ENCODE results near the gene BASP1. TPM values are rescaled to one million over a fixed set of nuclear protein-coding genes. Genes with fewer than 3 reads are reported as not detected.

BASP1 gene
- total and polyA plus RNA-seq, 10 of the 15 experiments (the other 5 are each of a cell fraction or from before 2014, with no cell fraction given): 27.3 to 190 (median 102) TPM

- no peak for TF ChIP-seq ZBTB4 (CRISPR knock-in tag; IDR thresholded peaks at IDR 0.05)
- no peak for TF ChIP-seq HCFC1 (IDR thresholded peaks at IDR 0.05; ENCODE audit: low read length)
Measured at GRCh38 chr5:17182494-17182893, 34.9 kb upstream of the BASP1 start (continued).

GRCh38 chr5:17182981-17183380, 34.5 kb upstream of the BASP1 start:
- intact Hi-C loops (cut with micrococcal nuclease; ENCODE audit: unreplicated experiment): no loop called here
- 0% methylated on average over 1 of the region's 1 CpG for WGBS (ENCODE audit: insufficient coverage, insufficient replicate concordance, low lambda C conversion rate, missing lambda C conversion rate)
- no peak overlapping the region for H3K9ac ChIP-seq (ENCODE audit: control insufficient read depth, insufficient read depth, low read length)
- no peaks in the 10 kb centered on the region for H3K79me2 ChIP-seq (ENCODE audit: control insufficient read depth, insufficient read depth, low read length)
- no TSS peak for BruUV-seq (replicated peaks)
- ChIA-PET RAD21 (ENCODE audit: unreplicated experiment) (no interaction called here), POLR2A (no interaction called here), CTCF (no interaction called here), SMC1A (ENCODE audit: uncharacterized antibody, unreplicated experiment) (no interaction called here)
- H3K36me3 ChIP-seq (ENCODE audit: control insufficient read depth in 2 of 2, insufficient read depth in 2 of 2, low read length in 1 of 2): no peaks in the 10 kb centered on the region
- no peak for TF ChIP-seq MAX (IDR thresholded peaks at IDR 0.05; ENCODE audit: low read depth, low read length)
- no peak for TF ChIP-seq GATAD2B (conservative IDR thresholded peaks at IDR 0.05; ENCODE audit: low read depth)
- TF ChIP-seq BCL11A (IDR thresholded peaks at IDR 0.05; ENCODE audit: low read depth, low read length): no peak
- no peak for TF ChIP-seq BCLAF1 (IDR thresholded peaks at IDR 0.05)
- TF ChIP-seq EED (IDR thresholded peaks at IDR 0.05; ENCODE audit: low read depth): no peak
- TF ChIP-seq ZBED1 (IDR thresholded peaks at IDR 0.05; ENCODE audit: borderline replicate concordance): no peak
- H3K27me3 ChIP-seq (replicated peaks in 1 of 2; ENCODE audit: control insufficient read depth in 2 of 2, insufficient read depth in 2 of 2, low read length in 1 of 2): no peaks in the 10 kb centered on the region; a peak in 1 of 4 replicates
- FAIRE-seq (no peak), ATAC-seq (no peak), DNase-seq (ENCODE audit: low read depth, low spot score) (no peak)
- no peak overlapping the region for H3K4me2 ChIP-seq (ENCODE audit: control insufficient read depth, insufficient read depth)
- in situ Hi-C loops (cut with MboI): loop anchor here (10.0 kb wide), 1 partner anchor 248 kb away; the partner anchor contains the start of gene MYO10
- H3K27ac ChIP-seq (ENCODE audit: control insufficient read depth, insufficient read depth): no peak overlapping the region
- H4K20me1 ChIP-seq (ENCODE audit: control insufficient read depth, insufficient read depth): no peaks in the 10 kb centered on the region
- no peak overlapping the region for H2AFZ ChIP-seq (ENCODE audit: control insufficient read depth, low read depth, low read length)
- no peak overlapping the region for H3K4me3 ChIP-seq
- H3K4me1 ChIP-seq (ENCODE audit: control insufficient read depth, insufficient read depth, low read length): no peaks in the 10 kb centered on the region
- H3K9me3 ChIP-seq (replicated peaks; ENCODE audit: control insufficient read depth, insufficient read depth, low read length): no peaks in the 10 kb centered on the region
